ENCODE measurements around the gene ATP5PD. TPM values are rescaled to one million over a fixed set of nuclear protein-coding genes. Genes with fewer than 3 reads are reported as not detected.

ATP5PD gene
- total RNA-seq (2022; extraction: Qiagen RNA extraction), result 481 to 533 TPM (median 504 TPM) in 5 replicates

DNA sequence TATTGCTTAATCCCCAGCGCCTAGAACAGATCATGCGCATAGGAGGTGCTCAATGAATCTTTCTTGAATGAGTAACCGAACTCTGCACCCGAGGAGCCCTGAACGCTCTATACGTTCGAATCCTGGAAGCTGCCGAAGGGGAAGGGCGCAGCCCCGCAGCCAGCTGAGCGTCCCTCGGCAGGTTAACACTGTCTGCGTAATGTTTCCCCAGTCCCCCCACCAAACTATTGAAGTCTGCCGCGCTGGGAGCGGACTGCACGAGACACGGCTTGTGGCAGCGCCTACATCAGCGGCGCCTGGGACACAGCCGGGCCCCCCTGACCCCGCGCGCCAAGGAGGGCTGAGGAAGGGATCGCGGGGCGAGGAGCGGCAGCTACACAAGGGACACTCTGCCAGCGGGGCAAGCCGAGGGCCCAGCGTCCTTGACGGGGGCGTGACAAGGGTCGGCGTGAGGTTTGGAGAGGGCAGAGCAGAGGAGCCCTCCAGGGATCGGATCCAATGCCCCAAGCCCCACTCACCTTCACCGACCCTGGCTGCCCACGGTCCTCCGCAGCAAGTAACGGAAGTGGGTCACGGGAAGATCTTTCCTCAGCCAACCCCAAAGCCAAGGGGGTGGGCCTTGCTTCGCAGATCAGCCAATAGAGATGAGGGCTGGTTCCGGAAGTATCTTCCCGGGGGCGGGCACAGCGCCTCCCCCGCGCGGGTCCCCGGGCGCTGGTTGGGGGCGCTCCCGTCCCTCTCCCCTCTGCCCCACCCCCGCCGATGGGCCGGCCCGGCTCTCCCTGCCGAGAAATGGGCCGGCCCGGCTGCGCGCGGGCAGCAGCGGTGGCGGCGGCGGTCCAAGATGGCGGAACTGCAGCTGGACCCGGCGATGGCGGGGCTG, at the start of gene ATP5PD, which contains the start of gene KCTD2:
Gene ATP5PD (minus strand): TSS at position 563 of the 883 bp plus-strand sequence. CDS start 4,319 bp downstream, outside the sequence.
Gene KCTD2 (plus strand): TSS at position 819 of the 883 bp plus-strand sequence. CDS start 26 bp downstream, at position 845.

DNA sequence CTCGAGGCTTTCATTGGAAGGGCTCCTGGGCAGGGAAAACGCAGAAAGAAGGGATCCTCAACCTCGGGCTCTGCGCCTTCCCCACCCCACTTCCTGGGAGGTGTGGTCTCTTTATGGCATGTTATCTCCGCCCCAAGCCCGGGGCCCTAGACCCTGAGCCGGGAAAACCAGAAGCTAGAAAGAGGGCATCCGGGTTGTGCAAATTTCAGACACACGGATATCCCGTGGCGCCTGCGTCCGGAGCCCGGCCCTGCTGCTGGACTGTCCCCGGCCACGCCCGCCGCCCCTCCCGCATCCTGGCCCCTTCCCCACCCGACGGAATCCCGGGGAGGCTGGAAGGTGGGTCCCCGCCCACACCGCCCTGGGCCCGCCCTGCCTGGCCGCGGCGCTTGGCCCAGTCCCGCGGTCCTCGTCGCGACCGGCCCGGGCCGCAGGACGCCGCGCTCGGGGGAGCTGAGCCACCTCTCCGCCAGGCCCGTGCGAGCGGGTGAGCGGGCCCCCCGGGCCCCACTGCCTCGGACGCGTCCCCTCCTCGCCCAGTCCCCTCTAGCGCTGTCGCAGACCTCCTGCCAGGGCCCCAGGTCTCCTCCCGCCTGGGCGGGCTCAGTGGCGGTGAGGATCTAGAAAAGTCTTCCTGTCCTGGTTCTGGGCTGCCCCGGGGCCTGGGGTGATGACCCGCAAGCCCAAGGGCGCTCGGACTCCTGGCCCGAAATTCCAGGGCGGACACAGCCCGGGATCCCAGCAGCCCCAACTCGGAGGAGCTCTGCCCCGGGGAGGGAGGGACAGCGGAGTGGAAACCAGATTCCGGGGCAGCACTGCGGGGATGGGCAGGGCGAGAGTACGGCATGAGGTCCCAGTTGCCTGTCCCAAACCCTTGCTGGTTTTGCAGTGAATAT, 41.0 kb upstream of the ATP5PD start, which contains the start of gene SLC16A5:
Gene SLC16A5 (plus strand): TSS at position 397 of the 896 bp plus-strand sequence. CDS start 5,683 bp downstream, outside the sequence.

DNA sequence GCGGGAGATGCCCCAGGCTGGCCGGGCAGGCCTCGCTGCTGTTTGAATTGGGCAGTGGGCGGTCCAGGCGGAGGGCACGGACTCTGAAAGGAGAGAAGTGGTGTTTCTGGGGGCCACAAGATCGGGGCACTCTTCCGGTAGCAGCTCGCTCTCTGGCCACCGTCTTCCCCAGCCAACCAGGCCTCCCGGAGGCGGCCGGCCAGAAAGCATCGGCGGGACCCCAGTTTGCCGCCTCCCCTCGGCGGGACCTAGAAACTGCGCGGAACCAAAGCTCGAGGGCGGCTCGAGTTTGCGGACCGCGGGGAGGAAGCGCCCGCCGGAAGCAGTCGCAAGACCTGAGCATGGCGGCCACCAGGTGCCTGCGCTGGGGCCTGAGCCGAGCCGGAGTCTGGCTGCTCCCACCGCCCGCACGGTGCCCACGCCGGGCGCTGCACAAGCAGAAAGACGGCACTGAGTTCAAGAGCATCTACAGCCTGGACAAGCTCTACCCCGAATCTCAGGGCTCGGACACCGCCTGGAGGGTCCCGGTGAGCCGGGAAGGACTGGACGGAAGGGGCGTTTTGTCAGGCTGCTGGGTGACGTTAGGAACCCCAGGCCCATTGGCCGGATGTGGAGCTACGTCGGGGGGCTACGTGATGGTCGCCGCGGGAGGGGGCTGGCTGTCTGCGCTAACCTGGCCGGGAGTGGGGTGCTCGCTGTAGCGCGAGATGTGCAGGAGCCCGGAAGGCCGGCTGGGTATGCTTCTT, 34.2 kb downstream of the ATP5PD start, which contains the start of gene MRPL58:
Gene MRPL58 (plus strand): TSS at position 325 of the 746 bp plus-strand sequence. CDS start 17 bp downstream, at position 342.

Other genes starting within 250 kb of the ATP5PD start
- gene GRIN2C, start 187.1 kb downstream of the ATP5PD start, total RNA-seq (2022; extraction: Qiagen RNA extraction), result 0.15 to 0.30 TPM (median 0.18 TPM) in 5 replicates
- 52.1 to 74.4 TPM (median 60.4 TPM) in 5 replicates for gene FDXR, start 174.0 kb downstream of the ATP5PD start, total RNA-seq (2022; extraction: Qiagen RNA extraction)
- gene FADS6, start 153.3 kb downstream of the ATP5PD start, total RNA-seq (2022; extraction: Qiagen RNA extraction), result 0.09 TPM in 1 of 5 replicates, not detected in the others
- gene USH1G, start 123.7 kb downstream of the ATP5PD start, total RNA-seq (2022; extraction: Qiagen RNA extraction), result 0.02 to 0.14 TPM (median 0.09 TPM) in 5 replicates
- 0.06 to 0.12 TPM (median 0.08 TPM) in 5 replicates for gene OTOP2, start 122.7 kb downstream of the ATP5PD start, total RNA-seq (2022; extraction: Qiagen RNA extraction)
- gene OTOP3, start 111.1 kb downstream of the ATP5PD start, total RNA-seq (2022; extraction: Qiagen RNA extraction), result not detected in 5 replicates
- 15.3 to 18.3 TPM (median 16.9 TPM) in 5 replicates for gene HID1, start 74.2 kb downstream of the ATP5PD start, total RNA-seq (2022; extraction: Qiagen RNA extraction)
- 65.6 to 80.7 TPM (median 75.4 TPM) in 5 replicates for gene CDR2L, start 59.3 kb downstream of the ATP5PD start, total RNA-seq (2022; extraction: Qiagen RNA extraction)
- gene MRPL58, start 34.3 kb downstream of the ATP5PD start, total RNA-seq (2022; extraction: Qiagen RNA extraction), result 71.2 to 79.0 TPM (median 76.6 TPM) in 5 replicates
- 30.1 to 35.5 TPM (median 30.5 TPM) in 5 replicates for gene KCTD2, start 256 bp upstream of the ATP5PD start, total RNA-seq (2022; extraction: Qiagen RNA extraction)
- 25.8 to 33.0 TPM (median 29.0 TPM) in 5 replicates for gene SLC16A5, start 41.0 kb upstream of the ATP5PD start, total RNA-seq (2022; extraction: Qiagen RNA extraction)
- gene ARMC7, start 63.0 kb upstream of the ATP5PD start, total RNA-seq (2022; extraction: Qiagen RNA extraction), result 16.6 to 20.8 TPM (median 17.5 TPM) in 5 replicates
- gene NT5C, start 84.8 kb upstream of the ATP5PD start, total RNA-seq (2022; extraction: Qiagen RNA extraction), result 81.2 to 127 TPM (median 122 TPM) in 5 replicates
- gene JPT1, start 107.5 kb upstream of the ATP5PD start, total RNA-seq (2022; extraction: Qiagen RNA extraction), result 670 to 830 TPM (median 736 TPM) in 5 replicates
- gene SUMO2, start 136.0 kb upstream of the ATP5PD start, total RNA-seq (2022; extraction: Qiagen RNA extraction), result 258 to 388 TPM (median 378 TPM) in 5 replicates
- 96.4 to 110 TPM (median 98.5 TPM) in 5 replicates for gene NUP85, start 158.7 kb upstream of the ATP5PD start, total RNA-seq (2022; extraction: Qiagen RNA extraction)
- gene GGA3, start 214.6 kb upstream of the ATP5PD start, total RNA-seq (2022; extraction: Qiagen RNA extraction), result 26.2 to 28.9 TPM (median 28.0 TPM) in 5 replicates
- 143 to 179 TPM (median 172 TPM) in 5 replicates for gene MRPS7, start 214.9 kb upstream of the ATP5PD start, total RNA-seq (2022; extraction: Qiagen RNA extraction)
- gene MIF4GD, start 224.3 kb upstream of the ATP5PD start, total RNA-seq (2022; extraction: Qiagen RNA extraction), result 33.7 to 38.5 TPM (median 37.6 TPM) in 5 replicates
- gene SLC25A19, start 242.5 kb upstream of the ATP5PD start, total RNA-seq (2022; extraction: Qiagen RNA extraction), result 17.3 to 18.6 TPM (median 17.9 TPM) in 5 replicates